KOPT-K1 (cell line): ENCODE results near the gene CDK19.

ENCODE experiments used
- H3K27ac ChIP-seq: fragments of 200-600 bp; sonication (generic); 2 replicates; pipeline ENCODE4 v1.5.1; 2016; ENCODE audit warnings: antibody characterized with exemption, mild to moderate bottlenecking, low read depth, low read length; ENCODE audit not compliant: poor library complexity, severe bottlenecking
- H3K36me3 ChIP-seq: fragments of 200-600 bp; sonication (generic); 2 replicates; pipeline ENCODE4 v1.5.1; 2017; ENCODE audit warnings: antibody characterized with exemption, mild to moderate bottlenecking, low read length, moderate library complexity; ENCODE audit not compliant: insufficient read depth
- H3K9me3 ChIP-seq: fragments of 200-600 bp; sonication (generic); 2 replicates; pipeline ENCODE4 v1.5.1; 2017; ENCODE audit warnings: antibody characterized with exemption, low read length, mild to moderate bottlenecking; ENCODE audit not compliant: insufficient read depth, poor library complexity, severe bottlenecking

The CDK19 gene

DNA sequence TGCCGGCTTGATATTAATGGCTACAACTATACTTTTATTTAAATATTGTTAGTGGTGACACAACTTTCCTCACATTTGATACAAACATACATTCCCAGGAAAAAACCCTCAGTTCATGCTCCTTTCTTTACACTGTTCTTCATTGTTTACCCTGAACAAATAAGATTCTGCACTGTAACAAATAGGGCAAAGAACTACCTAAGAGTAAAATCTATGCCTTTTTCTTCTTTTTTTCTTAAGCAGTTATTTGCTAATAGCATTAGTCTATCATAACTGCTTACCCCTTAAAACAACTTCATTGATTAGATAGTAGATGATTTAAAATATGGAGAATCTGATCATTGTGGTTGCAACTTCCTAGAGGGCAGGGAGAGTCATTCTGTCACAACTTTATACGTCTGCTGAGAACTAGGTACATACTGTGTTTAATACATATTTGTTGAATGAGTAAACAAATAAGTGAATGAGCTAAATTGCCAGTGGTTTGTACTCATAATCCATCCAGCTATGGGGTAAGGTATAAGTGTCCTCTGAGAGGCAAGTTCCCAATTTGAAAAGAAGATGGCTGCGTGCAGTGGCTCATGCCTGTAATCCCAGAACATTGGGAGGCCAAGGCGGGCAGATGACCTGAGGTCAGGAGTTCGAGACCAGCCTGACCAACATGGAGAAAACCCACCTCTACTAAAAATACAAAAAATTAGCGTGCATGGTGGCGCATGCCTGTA is 161.0 kb downstream of the CDK19 start:
- H3K27ac ChIP-seq: no peak overlapping the region

DNA sequence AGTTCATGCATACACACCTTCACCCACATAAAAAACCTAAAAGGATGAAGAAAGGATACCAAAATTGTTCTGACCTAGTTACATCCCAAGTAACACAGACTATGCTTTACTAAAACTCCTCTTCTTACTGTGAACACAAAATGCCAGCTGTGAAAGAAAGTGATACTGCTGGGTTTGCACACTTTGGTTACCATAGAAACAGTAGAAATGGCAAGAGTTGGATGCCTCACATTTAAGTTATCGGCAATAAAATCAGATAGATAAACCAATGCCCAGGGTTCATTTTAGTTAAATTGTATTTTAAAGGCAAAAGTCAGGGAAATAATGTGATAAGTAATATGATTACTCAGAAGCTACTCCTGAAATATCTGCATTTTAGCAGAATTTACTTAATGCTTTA is 161.9 kb downstream of the CDK19 start:
- H3K36me3 ChIP-seq: no peaks in the 10 kb centered on the region
- H3K27ac ChIP-seq: no peak overlapping the region
- no peaks in the 10 kb centered on the region for H3K9me3 ChIP-seq

More for the DNA sequence above, 161.0 kb downstream of the CDK19 start:
- Histone ChIP-seq H3K36me3 (no peaks in the 10 kb centered on the region), H3K9me3 (no peaks in the 10 kb centered on the region)

DNA sequence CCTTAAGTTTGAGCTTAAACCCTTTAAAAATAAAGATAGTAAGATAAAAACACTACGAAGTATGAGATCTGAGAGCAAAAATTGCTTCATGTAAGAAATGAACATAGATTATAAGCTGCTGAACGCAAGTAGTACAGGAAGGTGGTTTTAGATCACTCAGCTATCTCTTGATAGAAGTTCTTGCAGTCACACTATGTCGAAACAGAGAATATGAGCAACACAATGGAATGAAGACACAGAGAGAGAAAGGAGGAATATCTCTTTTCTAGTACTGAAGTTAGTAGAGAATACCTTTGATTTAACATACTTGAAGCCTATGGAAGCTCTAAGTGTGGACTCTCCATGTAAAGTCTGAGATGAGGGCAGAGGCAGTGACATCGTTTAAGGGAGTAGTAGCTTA is 162.7 kb downstream of the CDK19 start:
- Histone ChIP-seq H3K27ac (no peak overlapping the region), H3K36me3 (no peaks in the 10 kb centered on the region), H3K9me3 (no peaks in the 10 kb centered on the region)

DNA sequence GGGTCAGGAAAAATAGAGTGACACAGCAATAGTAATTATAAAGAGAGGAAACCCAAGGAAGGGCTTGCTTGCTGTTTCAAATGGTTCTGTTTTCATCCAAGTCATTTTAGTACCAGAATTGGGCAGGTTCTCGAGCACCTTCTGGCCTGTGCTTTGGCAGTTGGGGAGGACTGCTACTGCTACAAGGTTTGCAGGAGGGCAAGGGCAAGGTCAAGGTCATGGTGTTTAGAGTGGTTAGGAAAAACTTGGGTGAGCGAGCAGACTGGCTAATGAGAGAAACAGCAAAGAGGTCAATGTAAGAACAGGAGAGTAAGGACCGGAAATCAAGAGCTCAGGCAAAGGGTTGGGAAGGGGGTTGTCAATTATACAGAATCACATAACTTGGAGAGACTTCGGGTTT is 164.5 kb downstream of the CDK19 start:
- Histone ChIP-seq H3K9me3 (peaks cover 7% of the 10 kb centered on the region), H3K27ac (no peak overlapping the region), H3K36me3 (peaks cover 7% of the 10 kb centered on the region)

DNA sequence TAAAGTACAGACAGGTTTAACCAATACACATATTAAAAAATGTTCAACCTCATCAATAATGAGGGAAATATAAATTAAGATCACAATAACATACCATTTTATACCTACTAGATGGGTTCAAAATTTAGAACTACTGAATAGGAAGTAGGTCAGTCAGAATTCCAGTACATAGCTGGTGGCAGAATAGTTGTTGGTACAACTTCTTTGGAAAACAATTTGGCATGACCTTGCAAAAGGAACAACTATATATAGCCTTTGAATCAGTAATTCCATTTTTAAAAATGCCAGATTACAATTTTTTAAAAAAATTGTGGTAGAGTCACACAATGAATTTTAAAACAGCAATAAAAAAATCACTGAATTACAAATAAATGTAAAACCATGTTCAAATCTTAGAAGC is 165.6 kb downstream of the CDK19 start:
- H3K36me3 ChIP-seq: peaks cover 13% of the 10 kb centered on the region
- peaks cover 7% of the 10 kb centered on the region for H3K9me3 ChIP-seq
- H3K27ac ChIP-seq: no peak overlapping the region

DNA sequence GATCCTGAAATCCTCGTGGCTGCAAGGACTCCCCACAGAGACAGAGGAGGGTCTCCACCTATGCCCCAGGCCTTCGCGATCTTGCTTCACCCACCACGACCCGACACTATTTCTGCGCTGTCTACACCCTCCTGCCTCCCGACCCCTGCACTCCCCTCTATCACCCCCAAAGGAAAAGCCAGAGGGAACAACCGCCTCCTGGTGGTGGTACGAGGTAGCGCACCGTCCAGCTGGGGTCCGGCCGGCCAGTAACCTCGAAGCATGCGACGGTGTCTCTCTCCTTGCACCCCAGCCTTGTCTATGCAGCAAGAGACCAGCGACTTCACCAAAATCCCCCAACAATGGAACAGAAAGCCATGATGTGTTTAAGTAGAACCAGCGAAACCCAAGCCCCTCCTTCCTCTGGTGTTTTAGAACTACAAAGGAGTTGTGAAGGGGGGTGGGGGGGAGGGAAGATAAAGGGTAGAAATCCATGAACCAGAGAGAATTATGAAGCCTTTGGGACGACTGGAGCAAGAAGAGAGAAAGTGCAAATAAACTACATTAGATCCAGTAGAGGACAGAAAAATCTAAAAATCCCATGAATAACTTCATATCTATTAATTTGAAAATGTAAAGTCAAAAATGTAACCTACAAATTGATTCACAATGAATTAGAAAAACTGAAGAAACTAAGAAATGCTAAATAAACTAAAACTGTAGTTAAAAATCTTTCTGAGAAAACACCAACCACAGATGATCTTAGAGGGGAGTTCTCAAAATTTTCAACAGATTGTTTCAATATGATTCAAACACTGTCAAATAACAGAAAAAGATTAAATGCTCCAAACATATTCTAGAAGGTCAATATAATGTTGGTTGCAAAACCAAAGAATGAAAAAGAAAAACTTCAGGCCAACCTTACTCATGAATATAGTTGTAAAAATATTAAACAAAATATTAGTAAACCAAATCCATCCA is 168.0 kb downstream of the CDK19 start:
- H3K9me3 ChIP-seq: peaks cover 7% of the 10 kb centered on the region
- H3K36me3 ChIP-seq: peaks cover 13% of the 10 kb centered on the region
- no peak overlapping the region for H3K27ac ChIP-seq

DNA sequence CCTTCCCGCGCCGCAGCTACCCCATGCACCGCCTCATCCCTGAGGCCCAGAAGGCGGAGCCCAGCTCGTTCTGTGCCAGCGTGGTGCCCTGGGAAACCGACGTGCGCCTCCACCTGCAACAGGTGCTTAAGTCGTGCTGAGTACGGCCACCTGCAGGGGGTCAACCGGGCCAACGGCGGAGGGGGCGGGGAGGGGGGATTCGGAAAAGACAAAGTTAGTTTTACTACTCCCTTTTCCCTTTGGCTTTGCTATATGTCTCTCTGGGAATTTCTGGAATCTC is 168.9 kb downstream of the CDK19 start:
- H3K27ac ChIP-seq: no peak overlapping the region
- H3K9me3 ChIP-seq: peaks cover 7% of the 10 kb centered on the region
- H3K36me3 ChIP-seq: peaks cover 13% of the 10 kb centered on the region

DNA sequence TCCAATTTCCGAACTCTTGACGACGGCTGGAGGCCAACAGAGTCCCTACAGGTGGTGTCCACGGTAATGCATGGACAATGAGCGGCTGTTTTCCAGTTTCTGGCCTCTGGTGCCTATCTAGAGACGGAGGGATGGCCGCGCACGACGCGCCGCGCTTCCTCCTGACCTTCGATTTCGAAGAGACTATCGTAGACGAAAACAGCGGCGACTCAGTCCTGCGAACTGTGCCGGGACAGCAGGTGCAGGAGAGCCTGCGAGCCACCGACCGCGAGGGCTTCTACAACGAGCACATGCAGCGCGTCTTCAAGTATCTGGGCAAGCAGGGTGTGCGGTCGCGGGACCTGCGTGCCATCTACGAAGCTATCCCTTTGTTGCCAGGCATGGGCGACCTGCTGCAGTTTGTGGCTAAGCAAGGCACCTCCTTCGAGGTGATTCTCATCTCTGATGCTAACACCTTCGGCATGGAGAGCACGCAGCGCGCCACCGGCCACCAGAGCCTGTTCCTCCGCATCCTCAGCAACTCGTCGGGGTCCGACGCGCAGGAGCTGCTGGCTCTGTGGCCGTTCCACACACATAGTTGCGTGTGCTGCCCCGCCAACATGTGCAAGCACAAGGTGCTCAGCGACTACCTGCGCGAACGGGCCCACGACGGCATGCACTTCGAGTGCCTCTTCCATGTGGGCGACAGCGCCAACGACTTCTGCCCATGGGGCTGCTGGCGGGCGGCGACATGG is 169.4 kb downstream of the CDK19 start:
- Histone ChIP-seq H3K36me3 (peaks cover 13% of the 10 kb centered on the region), H3K9me3 (peaks cover 7% of the 10 kb centered on the region), H3K27ac (no peak overlapping the region)

DNA sequence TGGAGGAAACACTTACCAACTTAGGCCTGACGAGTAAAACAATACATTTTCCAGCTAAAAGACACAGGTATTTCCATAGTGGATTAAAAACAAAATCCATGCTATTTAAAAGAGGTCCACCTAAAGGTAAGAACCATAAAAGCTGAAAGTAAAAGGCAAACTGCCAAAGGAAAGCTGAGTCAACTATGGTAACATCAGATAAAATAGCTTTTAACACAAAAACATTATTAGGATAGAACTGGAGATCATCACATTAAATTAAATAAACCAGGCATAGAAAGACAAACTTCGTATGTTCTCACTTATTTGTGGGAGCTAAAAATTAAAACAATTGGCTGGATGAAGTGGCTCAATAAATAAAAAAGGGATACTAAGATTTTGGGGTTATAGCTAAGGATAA is 172.1 kb downstream of the CDK19 start:
- peaks cover 13% of the 10 kb centered on the region for H3K36me3 ChIP-seq
- peaks cover 7% of the 10 kb centered on the region for H3K9me3 ChIP-seq
- H3K27ac ChIP-seq: no peak overlapping the region

DNA sequence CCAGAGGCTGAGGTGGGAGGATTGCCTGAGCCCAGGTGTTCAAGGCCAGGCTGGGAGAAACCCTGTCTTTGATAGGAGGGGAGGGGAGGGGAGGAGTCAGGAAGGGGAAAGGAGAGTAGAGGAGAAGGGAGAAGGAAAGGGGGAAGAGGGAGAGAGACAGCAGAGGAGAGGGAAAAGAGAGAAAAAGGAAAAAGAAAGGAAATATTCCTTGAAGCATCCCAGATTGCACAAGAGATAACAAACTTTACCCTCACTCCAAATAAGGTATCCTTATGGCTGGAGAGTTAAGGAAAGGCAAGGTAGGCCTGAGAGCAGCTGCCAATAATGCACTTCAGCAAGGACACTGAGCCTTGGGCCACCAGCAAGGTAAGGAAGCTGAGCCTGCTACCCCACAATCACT is 172.6 kb downstream of the CDK19 start:
- Histone ChIP-seq H3K27ac (no peak overlapping the region), H3K9me3 (peaks cover 7% of the 10 kb centered on the region), H3K36me3 (peaks cover 13% of the 10 kb centered on the region)

DNA sequence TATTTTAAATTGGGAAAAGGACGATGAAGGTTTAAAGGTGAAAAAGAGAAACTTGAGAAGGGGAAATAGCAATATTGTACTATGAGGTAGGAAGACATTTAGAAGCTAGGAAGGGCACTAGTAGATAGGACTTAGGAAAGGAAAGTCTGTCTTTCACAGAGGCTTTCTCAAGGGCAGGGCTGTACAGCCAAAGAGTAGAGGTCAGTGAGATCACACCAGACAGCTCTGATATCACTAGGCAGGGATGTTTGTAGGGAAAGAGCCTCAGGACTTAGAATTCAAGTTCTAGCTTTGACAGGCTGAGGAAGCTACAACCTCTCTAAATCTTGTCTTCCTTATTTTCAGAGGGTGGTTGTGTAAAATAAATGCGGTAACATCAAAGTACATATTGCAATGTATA is 178.5 kb downstream of the CDK19 start:
- H3K27ac ChIP-seq: no peak overlapping the region
- H3K36me3 ChIP-seq: no peaks in the 10 kb centered on the region
- no peaks in the 10 kb centered on the region for H3K9me3 ChIP-seq

DNA sequence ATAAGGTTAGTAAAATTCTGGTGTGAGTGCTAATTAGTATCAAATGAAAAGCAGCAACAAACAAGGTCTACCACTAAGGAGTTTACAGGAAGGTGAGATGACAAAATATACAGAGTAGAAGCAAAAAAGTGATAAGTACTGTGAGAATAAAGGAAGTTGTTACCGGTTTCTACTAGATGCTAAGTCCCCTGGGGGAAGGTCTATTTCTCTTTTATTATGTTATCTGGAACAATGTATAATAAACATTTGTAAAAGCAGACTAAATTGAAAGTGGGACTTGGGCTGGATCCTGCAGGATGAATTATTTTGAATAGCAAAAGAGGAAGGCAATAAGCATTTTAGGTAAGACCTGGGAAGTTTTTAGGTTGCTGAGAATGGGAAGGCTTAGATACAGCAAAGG is 180.2 kb downstream of the CDK19 start:
- H3K36me3 ChIP-seq: no peaks in the 10 kb centered on the region
- no peaks in the 10 kb centered on the region for H3K9me3 ChIP-seq
- no peak overlapping the region for H3K27ac ChIP-seq

DNA sequence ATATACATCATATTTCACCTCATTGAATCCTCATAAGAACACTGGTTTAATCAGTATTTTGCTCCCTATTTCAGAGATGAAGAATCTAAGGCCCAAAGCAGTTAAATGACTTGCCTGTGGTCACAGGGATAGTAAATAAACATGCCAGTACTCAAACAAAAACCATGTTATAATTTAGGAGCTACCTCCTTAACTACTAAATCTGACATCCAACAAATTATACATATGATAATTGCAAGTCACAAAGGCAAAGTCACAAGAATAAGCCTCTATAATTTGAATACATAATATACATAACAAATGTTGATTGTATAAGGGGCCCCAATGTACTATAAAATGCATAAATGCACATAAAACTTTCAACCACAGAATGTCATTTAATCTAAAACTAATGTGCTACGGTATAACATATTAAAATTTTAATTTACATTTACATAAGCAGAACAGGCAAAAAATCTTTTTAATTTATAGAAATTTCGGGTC is 181.5 kb downstream of the CDK19 start:
- H3K36me3 ChIP-seq: no peaks in the 10 kb centered on the region
- no peaks in the 10 kb centered on the region for H3K9me3 ChIP-seq
- no peak overlapping the region for H3K27ac ChIP-seq

DNA sequence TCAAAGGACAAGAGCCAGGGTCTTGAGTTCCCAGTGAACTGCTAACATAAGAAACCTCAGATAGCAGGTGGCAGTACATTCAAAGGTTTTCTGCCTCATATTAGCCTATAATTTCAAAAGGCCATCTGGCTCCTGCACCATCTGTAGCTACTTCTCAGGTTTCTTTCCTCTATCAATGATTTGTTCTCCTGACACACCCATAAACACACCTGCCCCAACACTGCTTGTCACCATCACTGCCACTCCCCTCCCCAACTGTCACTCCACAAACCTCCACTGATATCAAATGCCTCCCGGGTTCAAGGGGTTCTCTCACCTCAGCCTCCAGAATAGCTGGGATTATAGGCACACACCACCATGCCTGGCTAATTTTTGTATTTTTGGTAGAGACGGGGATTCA is 186.1 kb downstream of the CDK19 start:
- Histone ChIP-seq H3K27ac (no peak overlapping the region), H3K36me3 (no peaks in the 10 kb centered on the region), H3K9me3 (no peaks in the 10 kb centered on the region)

DNA sequence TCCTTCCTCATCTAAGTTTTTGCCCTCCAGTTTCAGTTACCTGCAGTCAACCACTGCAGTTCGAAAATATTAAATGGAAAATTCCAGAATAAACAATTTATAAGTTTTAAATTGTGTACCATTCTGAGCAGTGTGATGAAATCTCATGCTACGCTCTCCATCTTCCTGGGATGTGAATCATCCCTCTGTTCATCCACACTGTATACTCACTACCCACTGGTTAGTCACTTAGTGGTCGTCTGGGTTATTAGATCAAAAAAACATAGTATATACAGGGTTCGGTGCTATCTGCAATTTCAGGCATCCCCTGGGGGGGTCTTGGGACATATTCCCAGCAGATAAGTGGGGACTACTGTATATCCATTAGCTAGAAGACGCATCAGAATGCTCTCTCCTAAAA is 186.9 kb downstream of the CDK19 start:
- H3K27ac ChIP-seq: no peak overlapping the region
- H3K36me3 ChIP-seq: peaks cover under 1% of the 10 kb centered on the region; the same call in 1 of the 2 replicates
- no peaks in the 10 kb centered on the region for H3K9me3 ChIP-seq
